GM23338 (cell line): ENCODE results near the gene POU3F3. TPM values are rescaled to one million over a fixed set of nuclear protein-coding genes. Genes with fewer than 3 reads are reported as not detected.

Source experiments
- ATAC-seq: fragments of 200-7000 bp; cut with Tn5 transposase; 3 replicates; pipeline ENCODE4 v1.9.1; 2020
- DNase-seq: peaks from one replicate; pipeline ENCODE4 v3.0.0-alpha.2; 2015; ENCODE audit warnings: low spot score
- H2AFZ ChIP-seq: fragments of 200-600 bp; sonication (generic); 2 replicates; pipeline ENCODE4 v1.8.0; 2016; ENCODE audit warnings: antibody characterized with exemption, mild to moderate bottlenecking, moderate library complexity
- H3F3A ChIP-seq: fragments of 200-600 bp; sonication (generic); replicated peaks from 2 replicates; pipeline ENCODE4 v1.8.0; 2017; ENCODE audit warnings: antibody characterized with exemption, mixed run types, low read depth
- H3K27ac ChIP-seq: fragments of 200-600 bp; sonication (generic); 2 replicates; pipeline ENCODE4 v1.6.1; 2016; ENCODE audit warnings: low read depth
- H3K27me3 ChIP-seq: fragments of 200-600 bp; sonication (generic); 2 replicates; pipeline ENCODE4 v1.8.0; 2016; ENCODE audit warnings: mild to moderate bottlenecking, mixed run types, moderate library complexity; ENCODE audit not compliant: insufficient read depth
- H3K36me3 ChIP-seq: fragments of 200-600 bp; sonication (generic); 2 replicates; pipeline ENCODE4 v1.8.0; 2016; ENCODE audit warnings: mild to moderate bottlenecking; ENCODE audit not compliant: insufficient read depth
- H3K4me1 ChIP-seq: fragments of 200-600 bp; sonication (generic); 2 replicates; pipeline ENCODE4 v1.8.0; 2016; ENCODE audit warnings: mild to moderate bottlenecking, moderate library complexity; ENCODE audit not compliant: insufficient read depth
- H3K4me2 ChIP-seq: fragments of 200-600 bp; sonication (generic); 2 replicates; pipeline ENCODE4 v1.7.1; 2017; ENCODE audit warnings: mixed run types
- H3K4me3 ChIP-seq: fragments of 200-600 bp; sonication (generic); 2 replicates; pipeline ENCODE4 v1.6.1; 2016; ENCODE audit warnings: mixed run types
- H3K79me2 ChIP-seq: fragments of 200-600 bp; sonication (generic); replicated peaks from 2 replicates; pipeline ENCODE4 v1.8.0; 2017; ENCODE audit warnings: mild to moderate bottlenecking; ENCODE audit not compliant: insufficient read depth
- H3K9me2 ChIP-seq: fragments of 200-600 bp; sonication (generic); 2 replicates; pipeline ENCODE4 v1.8.0; 2017; ENCODE audit not compliant: insufficient read depth
- H4K20me1 ChIP-seq: fragments of 200-600 bp; sonication (generic); replicated peaks from 2 replicates; pipeline ENCODE4 v1.8.0; 2017; ENCODE audit warnings: mild to moderate bottlenecking; ENCODE audit not compliant: insufficient read depth
- H3K27ac Mint-ChIP-seq: 2 replicates; pipeline ENCODE4 v1.8.0; 2020; ENCODE audit warnings: inconsistent platforms, mild to moderate bottlenecking, moderate library complexity, mixed read lengths
- H3K27me3 Mint-ChIP-seq: 3 replicates; pipeline ENCODE4 v1.8.0; 2022; ENCODE audit warnings: low read depth, mild to moderate bottlenecking, moderate library complexity, mixed read lengths, inconsistent platforms; ENCODE audit not compliant: insufficient read depth, poor library complexity
- H3K36me3 Mint-ChIP-seq: 3 replicates; pipeline ENCODE4 v1.8.0; 2021; ENCODE audit warnings: low read depth, mild to moderate bottlenecking, inconsistent platforms, moderate library complexity, mixed read lengths
- H3K4me1 Mint-ChIP-seq: 3 replicates; pipeline ENCODE4 v1.8.0; 2020; ENCODE audit warnings: mild to moderate bottlenecking, inconsistent platforms, mixed read lengths
- H3K4me3 Mint-ChIP-seq: 3 replicates; pipeline ENCODE4 v1.8.0; 2021; ENCODE audit warnings: moderate library complexity, mild to moderate bottlenecking, inconsistent platforms, mixed read lengths
- H3K9me3 Mint-ChIP-seq: 3 replicates; pipeline ENCODE4 v1.8.0; 2020; ENCODE audit warnings: moderate library complexity, mild to moderate bottlenecking, inconsistent platforms, mixed read lengths
- CREB1 ChIP-seq: fragments of 250-450 bp; sonication (Bioruptor Pico); IDR thresholded peaks from 2 replicates; pipeline ENCODE4 v1.5.0; 2020; ENCODE audit warnings: low read depth, mild to moderate bottlenecking, moderate library complexity
- EZH2 ChIP-seq: fragments of 200-600 bp; sonication (generic); IDR thresholded peaks from one replicate; pipeline ENCODE4 v1.8.0; 2017; ENCODE audit warnings: antibody characterized with exemption, mild to moderate bottlenecking, low read depth; ENCODE audit not compliant: unreplicated experiment
- JUNB ChIP-seq: IDR thresholded peaks from one replicate; pipeline ENCODE4 v1.6.1; 2016; ENCODE audit warnings: antibody characterized with exemption; ENCODE audit not compliant: unreplicated experiment
- POLR2AphosphoS5 ChIP-seq: IDR thresholded peaks from 2 replicates; pipeline ENCODE4 v1.6.1; 2016; ENCODE audit warnings: antibody characterized with exemption, low read depth
- REST ChIP-seq: IDR thresholded peaks from one replicate; pipeline ENCODE4 v1.6.1; 2018; ENCODE audit warnings: antibody characterized with exemption; ENCODE audit not compliant: unreplicated experiment
- ZNF331 ChIP-seq: fragments of 250-450 bp; sonication (Bioruptor Pico); IDR thresholded peaks from 2 replicates; pipeline ENCODE4 v1.5.0; 2020; ENCODE audit warnings: low read depth, mild to moderate bottlenecking, moderate library complexity
- polyA plus RNA-seq: library from polyadenylated mRNA; unstranded; fragments of >200 nt; fragmentation: Nextera tagmentation; extraction: Ambion mirVana; gene quantifications from 2 replicates; pipeline ENCODE4 v1.2.1, GENCODE V29; 2016
- total RNA-seq: library from RNA; depleted of rRNA; stranded (reverse); fragments of >200 nt; shearing (Covaris generic); gene quantifications from 2 replicates; pipeline ENCODE4 v1.2.3, GENCODE V29; 2014
- TF ChIP-seq, protein P1 (sequence below), 2 experiments: fragments of 200-600 bp in 1 of 2; sonication (generic) in 1 of 2; conservative IDR thresholded peaks; 2 replicates each; pipeline versions ENCODE4 v1.5.1 to v1.6.1; 2016 to 2017; ENCODE audit warnings: antibody characterized with exemption in 2 of 2, low read depth in 2 of 2, mild to moderate bottlenecking in 2 of 2, moderate library complexity in 1 of 2
- TF ChIP-seq, protein P2 (sequence below): IDR thresholded peaks from 2 replicates; pipeline ENCODE4 v1.6.1; 2016; ENCODE audit warnings: antibody characterized with exemption
- TF ChIP-seq, protein P3 (sequence below): fragments of 250-450 bp; sonication (Bioruptor Pico); IDR thresholded peaks from 2 replicates; pipeline ENCODE4 v1.5.0; 2020; ENCODE audit warnings: mild to moderate bottlenecking, moderate library complexity

The POU3F3 gene
- total and polyA plus RNA-seq, 2 experiments from 2014 or later, result 0.06 to 0.24 TPM

DNA sequence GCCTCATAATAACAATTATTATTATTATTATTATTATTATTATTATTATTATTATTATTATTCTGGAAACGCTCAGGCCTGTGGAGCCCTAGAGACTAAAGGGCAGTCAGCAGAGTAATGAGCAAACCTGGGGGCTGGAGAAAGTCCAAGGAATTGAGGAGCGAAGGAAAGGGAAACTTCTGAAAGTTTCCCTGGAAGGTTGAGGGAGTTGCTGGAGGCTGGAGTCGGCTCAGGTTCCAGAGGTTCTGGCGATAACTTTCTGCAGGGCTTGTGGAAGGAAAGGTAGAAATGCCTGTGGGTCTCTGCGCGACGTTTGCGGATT is 9.2 kb downstream of the POU3F3 start:
- H3K27ac Mint-ChIP-seq, result no peak overlapping the region
- Histone ChIP-seq H3K36me3 (no peaks in the 10 kb centered on the region), H3F3A (peaks cover 34% of the 10 kb centered on the region; the same call in 1 of the 2 replicates), H3K79me2 (no peaks in the 10 kb centered on the region), H3K27ac (no peak overlapping the region), H3K4me2 (peak overlapping the region; percentile 71), H3K4me1 (peaks cover 63% of the 10 kb centered on the region), H4K20me1 (peaks cover 34% of the 10 kb centered on the region), H2AFZ (no peak overlapping the region), H3K27me3 (peaks cover 98% of the 10 kb centered on the region), H3K9me2 (no peaks in the 10 kb centered on the region), H3K4me3 (peak overlapping the region; percentile 39)
- H3K9me3 Mint-ChIP-seq, result peaks cover 7% of the 10 kb centered on the region; the same call in 2 of the 3 replicates
- H3K36me3 Mint-ChIP-seq, result no peaks in the 10 kb centered on the region
- ATAC-seq, result no peak
- peak overlapping the region; percentile 56 for H3K4me3 Mint-ChIP-seq
- peaks cover 95% of the 10 kb centered on the region for H3K27me3 Mint-ChIP-seq
- peaks cover 53% of the 10 kb centered on the region for H3K4me1 Mint-ChIP-seq
- TF ChIP-seq EZH2 (no peak), POLR2AphosphoS5 (no peak), CREB1 (no peak), REST (no peak), ZNF331 (CRISPR knock-in tag) (no peak), JUNB (no peak)
- TF ChIP-seq, protein P1, sequence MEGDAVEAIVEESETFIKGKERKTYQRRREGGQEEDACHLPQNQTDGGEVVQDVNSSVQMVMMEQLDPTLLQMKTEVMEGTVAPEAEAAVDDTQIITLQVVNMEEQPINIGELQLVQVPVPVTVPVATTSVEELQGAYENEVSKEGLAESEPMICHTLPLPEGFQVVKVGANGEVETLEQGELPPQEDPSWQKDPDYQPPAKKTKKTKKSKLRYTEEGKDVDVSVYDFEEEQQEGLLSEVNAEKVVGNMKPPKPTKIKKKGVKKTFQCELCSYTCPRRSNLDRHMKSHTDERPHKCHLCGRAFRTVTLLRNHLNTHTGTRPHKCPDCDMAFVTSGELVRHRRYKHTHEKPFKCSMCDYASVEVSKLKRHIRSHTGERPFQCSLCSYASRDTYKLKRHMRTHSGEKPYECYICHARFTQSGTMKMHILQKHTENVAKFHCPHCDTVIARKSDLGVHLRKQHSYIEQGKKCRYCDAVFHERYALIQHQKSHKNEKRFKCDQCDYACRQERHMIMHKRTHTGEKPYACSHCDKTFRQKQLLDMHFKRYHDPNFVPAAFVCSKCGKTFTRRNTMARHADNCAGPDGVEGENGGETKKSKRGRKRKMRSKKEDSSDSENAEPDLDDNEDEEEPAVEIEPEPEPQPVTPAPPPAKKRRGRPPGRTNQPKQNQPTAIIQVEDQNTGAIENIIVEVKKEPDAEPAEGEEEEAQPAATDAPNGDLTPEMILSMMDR (conservative IDR thresholded peaks at IDR 0.05; ENCODE audit: low read depth in 2 of 2), result no peak
- TF ChIP-seq, protein P2, sequence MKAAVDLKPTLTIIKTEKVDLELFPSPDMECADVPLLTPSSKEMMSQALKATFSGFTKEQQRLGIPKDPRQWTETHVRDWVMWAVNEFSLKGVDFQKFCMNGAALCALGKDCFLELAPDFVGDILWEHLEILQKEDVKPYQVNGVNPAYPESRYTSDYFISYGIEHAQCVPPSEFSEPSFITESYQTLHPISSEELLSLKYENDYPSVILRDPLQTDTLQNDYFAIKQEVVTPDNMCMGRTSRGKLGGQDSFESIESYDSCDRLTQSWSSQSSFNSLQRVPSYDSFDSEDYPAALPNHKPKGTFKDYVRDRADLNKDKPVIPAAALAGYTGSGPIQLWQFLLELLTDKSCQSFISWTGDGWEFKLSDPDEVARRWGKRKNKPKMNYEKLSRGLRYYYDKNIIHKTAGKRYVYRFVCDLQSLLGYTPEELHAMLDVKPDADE, result no peak
- TF ChIP-seq, protein P3, sequence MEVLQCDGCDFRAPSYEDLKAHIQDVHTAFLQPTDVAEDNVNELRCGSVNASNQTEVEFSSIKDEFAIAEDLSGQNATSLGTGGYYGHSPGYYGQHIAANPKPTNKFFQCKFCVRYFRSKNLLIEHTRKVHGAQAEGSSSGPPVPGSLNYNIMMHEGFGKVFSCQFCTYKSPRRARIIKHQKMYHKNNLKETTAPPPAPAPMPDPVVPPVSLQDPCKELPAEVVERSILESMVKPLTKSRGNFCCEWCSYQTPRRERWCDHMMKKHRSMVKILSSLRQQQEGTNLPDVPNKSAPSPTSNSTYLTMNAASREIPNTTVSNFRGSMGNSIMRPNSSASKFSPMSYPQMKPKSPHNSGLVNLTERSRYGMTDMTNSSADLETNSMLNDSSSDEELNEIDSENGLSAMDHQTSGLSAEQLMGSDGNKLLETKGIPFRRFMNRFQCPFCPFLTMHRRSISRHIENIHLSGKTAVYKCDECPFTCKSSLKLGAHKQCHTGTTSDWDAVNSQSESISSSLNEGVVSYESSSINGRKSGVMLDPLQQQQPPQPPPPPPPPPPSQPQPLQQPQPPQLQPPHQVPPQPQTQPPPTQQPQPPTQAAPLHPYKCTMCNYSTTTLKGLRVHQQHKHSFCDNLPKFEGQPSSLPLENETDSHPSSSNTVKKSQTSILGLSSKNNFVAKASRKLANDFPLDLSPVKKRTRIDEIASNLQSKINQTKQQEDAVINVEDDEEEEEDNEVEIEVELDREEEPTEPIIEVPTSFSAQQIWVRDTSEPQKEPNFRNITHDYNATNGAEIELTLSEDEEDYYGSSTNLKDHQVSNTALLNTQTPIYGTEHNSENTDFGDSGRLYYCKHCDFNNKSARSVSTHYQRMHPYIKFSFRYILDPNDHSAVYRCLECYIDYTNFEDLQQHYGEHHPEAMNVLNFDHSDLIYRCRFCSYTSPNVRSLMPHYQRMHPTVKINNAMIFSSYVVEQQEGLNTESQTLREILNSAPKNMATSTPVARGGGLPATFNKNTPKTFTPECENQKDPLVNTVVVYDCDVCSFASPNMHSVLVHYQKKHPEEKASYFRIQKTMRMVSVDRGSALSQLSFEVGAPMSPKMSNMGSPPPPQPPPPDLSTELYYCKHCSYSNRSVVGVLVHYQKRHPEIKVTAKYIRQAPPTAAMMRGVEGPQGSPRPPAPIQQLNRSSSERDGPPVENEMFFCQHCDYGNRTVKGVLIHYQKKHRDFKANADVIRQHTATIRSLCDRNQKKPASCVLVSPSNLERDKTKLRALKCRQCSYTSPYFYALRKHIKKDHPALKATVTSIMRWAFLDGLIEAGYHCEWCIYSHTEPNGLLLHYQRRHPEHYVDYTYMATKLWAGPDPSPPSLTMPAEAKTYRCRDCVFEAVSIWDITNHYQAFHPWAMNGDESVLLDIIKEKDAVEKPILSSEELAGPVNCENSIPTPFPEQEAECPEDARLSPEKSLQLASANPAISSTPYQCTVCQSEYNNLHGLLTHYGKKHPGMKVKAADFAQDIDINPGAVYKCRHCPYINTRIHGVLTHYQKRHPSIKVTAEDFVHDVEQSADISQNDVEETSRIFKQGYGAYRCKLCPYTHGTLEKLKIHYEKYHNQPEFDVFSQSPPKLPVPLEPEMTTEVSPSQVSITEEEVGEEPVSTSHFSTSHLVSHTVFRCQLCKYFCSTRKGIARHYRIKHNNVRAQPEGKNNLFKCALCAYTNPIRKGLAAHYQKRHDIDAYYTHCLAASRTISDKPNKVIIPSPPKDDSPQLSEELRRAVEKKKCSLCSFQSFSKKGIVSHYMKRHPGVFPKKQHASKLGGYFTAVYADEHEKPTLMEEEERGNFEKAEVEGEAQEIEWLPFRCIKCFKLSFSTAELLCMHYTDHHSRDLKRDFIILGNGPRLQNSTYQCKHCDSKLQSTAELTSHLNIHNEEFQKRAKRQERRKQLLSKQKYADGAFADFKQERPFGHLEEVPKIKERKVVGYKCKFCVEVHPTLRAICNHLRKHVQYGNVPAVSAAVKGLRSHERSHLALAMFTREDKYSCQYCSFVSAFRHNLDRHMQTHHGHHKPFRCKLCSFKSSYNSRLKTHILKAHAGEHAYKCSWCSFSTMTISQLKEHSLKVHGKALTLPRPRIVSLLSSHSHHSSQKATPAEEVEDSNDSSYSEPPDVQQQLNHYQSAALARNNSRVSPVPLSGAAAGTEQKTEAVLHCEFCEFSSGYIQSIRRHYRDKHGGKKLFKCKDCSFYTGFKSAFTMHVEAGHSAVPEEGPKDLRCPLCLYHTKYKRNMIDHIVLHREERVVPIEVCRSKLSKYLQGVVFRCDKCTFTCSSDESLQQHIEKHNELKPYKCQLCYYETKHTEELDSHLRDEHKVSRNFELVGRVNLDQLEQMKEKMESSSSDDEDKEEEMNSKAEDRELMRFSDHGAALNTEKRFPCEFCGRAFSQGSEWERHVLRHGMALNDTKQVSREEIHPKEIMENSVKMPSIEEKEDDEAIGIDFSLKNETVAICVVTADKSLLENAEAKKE (CRISPR knock-in tag), result no peak
- DNase-seq, result peak; percentile 49
